ENCODE data around the gene WEE2. TPM values are rescaled to one million over a fixed set of nuclear protein-coding genes. Genes with fewer than 3 reads are reported as not detected.

WEE2 gene
- total RNA-seq, result 0.33 TPM in 1 of 2 replicates, not detected in the other

GRCh38 chr7:141708351-141708750 is at the start of gene WEE2:
TSS of gene WEE2 (plus strand) at chr7:141708353. CDS start at chr7:141708759, 406 bp downstream.

DNA sequence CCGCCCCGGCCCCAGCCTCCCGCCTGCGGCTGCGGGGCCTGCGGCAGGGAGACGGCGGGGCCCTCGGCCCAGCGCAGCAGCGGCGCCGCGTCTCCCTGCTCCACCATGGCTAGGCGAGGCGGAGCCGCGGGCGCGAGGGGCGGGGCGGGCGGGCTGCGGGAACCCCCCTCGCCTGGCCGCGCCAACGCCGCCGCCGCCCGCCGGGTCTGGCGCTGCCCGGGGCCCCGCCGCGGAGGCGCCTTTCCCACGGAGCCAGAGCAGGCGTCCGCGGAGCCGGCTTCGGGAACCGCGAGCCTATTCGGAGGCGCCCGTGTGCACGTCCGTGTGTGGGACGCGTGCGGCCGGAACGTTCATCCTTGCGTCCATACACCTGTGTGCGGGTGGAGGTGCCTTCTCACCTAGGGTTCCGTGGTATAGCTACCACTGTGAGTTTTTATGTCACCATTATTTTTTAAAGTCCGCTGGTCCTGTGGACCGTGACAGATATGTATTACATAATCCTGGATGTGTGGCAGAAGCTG is 6.0 kb upstream of the WEE2 start, which contains the start of gene DENND11:
TSS of gene DENND11 (minus strand) at position 120 of the 521 bp plus-strand sequence. CDS start at position 107, 13 bp downstream.

GRCh38 chr7:141737836-141738591 is 29.9 kb downstream of the WEE2 start, which contains the start of gene SSBP1:
TSS of gene SSBP1 (plus strand) at chr7:141738358. CDS start at chr7:141739167, 809 bp downstream.

GRCh38 chr7:141763797-141764196 is 55.6 kb downstream of the WEE2 start, which contains the start of gene TAS2R3:
TSS of gene TAS2R3 (plus strand) at chr7:141764097. CDS start at chr7:141764159, 62 bp downstream.

GRCh38 chr7:141776374-141776773 is 68.2 kb downstream of the WEE2 start, which contains the start of gene TAS2R4:
TSS of gene TAS2R4 (plus strand) at chr7:141776674. CDS start at chr7:141778489, 1,815 bp downstream.

Other genes starting within 250 kb of the WEE2 start
- gene AGK, start 156.9 kb upstream of the WEE2 start, total RNA-seq, result 21.5 and 31.0 TPM in 2 replicates
- 6.8 and 7.7 TPM in 2 replicates for gene DENND11, start 6.2 kb upstream of the WEE2 start, total RNA-seq
- gene SSBP1, start 30.0 kb downstream of the WEE2 start, total RNA-seq, result 86.5 and 212 TPM in 2 replicates
- 1.3 and 1.8 TPM in 2 replicates for gene TAS2R3, start 55.7 kb downstream of the WEE2 start, total RNA-seq
- 0.58 and 1.7 TPM in 2 replicates for gene TAS2R4, start 68.3 kb downstream of the WEE2 start, total RNA-seq
- gene TAS2R5, start 81.9 kb downstream of the WEE2 start, total RNA-seq, result 0.73 and 1.7 TPM in 2 replicates
- gene PRSS37, start 133.1 kb downstream of the WEE2 start, total RNA-seq, result not detected in 2 replicates
- not detected in 2 replicates for gene OR9A4, start 208.0 kb downstream of the WEE2 start, total RNA-seq
- gene CLEC5A, start 238.6 kb downstream of the WEE2 start, total RNA-seq, result not detected in 2 replicates